Aorta (tissue), 5 donors: ENCODE data around the gene IL23A. TPM values are rescaled to one million over a fixed set of nuclear protein-coding genes. Genes with fewer than 3 reads are reported as not detected.
"Not testable (repeated sequence)": the region's sequence is repeated elsewhere in the genome, so short reads cannot be mapped to it uniquely, and the experiment has no call there.

Experiments used
- ATAC-seq: fragments of 200-7000 bp; cut with Tn5 transposase; one replicate; pipeline ENCODE4 v1.9.1; 2022; ENCODE audit warnings: moderate library complexity; ENCODE audit not compliant: low FRiP score
- DNase-seq, 2 donors: peaks; one replicate each; pipeline ENCODE4 v3.0.0-alpha.2; 2020
- H3K27ac ChIP-seq, 2 donors: one replicate each; pipeline ENCODE4 v1.5.1; 2013; ENCODE audit warnings: low read length in 2 of 2, mild to moderate bottlenecking in 2 of 2, moderate library complexity in 2 of 2, control low read depth in 1 of 2, inconsistent platforms in 1 of 2, low read depth in 1 of 2
- H3K27me3 ChIP-seq, 2 donors: one replicate each; pipeline ENCODE4 v1.6.1; 2013; ENCODE audit warnings: control low read depth in 1 of 2, low read length in 1 of 2, mild to moderate bottlenecking in 1 of 2, moderate library complexity in 1 of 2; ENCODE audit not compliant: insufficient read depth in 2 of 2, control insufficient read depth in 1 of 2
- H3K36me3 ChIP-seq, 2 donors: one replicate each; pipeline ENCODE4 v1.6.1; 2013; ENCODE audit warnings: control low read depth in 1 of 2, low read length in 1 of 2, mild to moderate bottlenecking in 1 of 2; ENCODE audit not compliant: insufficient read depth in 2 of 2, control insufficient read depth in 1 of 2
- H3K4me1 ChIP-seq, 2 donors: one replicate each; pipeline ENCODE4 v1.6.1; 2013; ENCODE audit warnings: low read length in 2 of 2, control low read depth in 1 of 2, mild to moderate bottlenecking in 1 of 2, moderate library complexity in 1 of 2; ENCODE audit not compliant: insufficient read depth in 2 of 2, control insufficient read depth in 1 of 2
- H3K4me3 ChIP-seq, 2 donors: one replicate each; pipeline ENCODE4 v1.5.1; 2013; ENCODE audit warnings: low read length in 2 of 2, control low read depth in 1 of 2, mild to moderate bottlenecking in 1 of 2
- H3K9me3 ChIP-seq: one replicate; pipeline ENCODE4 v1.6.1; 2013; ENCODE audit warnings: mild to moderate bottlenecking, low read length; ENCODE audit not compliant: control insufficient read depth
- WGBS, 2 donors: extraction: QIAGEN DNeasy Blood & Tissue Kit; methylation state at CpG; one replicate each; pipeline ENCODE4 v1.1.7; 2013; 5-methylcytosine and 5-hydroxymethylcytosine counted together
- intact Hi-C, 2 donors: fragments of 100-400 bp; cut with DNase I; formaldehyde crosslinking; loops; one replicate each; pipeline versions ENCODE4 v1.14.2 to v1.15.0; 2022
- polyA plus RNA-seq, 2 donors: library from polyadenylated mRNA; stranded (reverse); fragments of 200-250 nt; gene quantifications; one replicate each; pipeline ENCODE4 v1.2.3, GENCODE V29; 2013
- total RNA-seq, 2 donors: library from RNA; stranded (reverse); fragmentation: NEBNext Ultra II Directional; extraction: Animal tissue kit (Norgen Biotek cat#: 25700); gene quantifications; one replicate each; pipeline ENCODE4 v1.2.1, GENCODE V29; 2021
- donor health status: healthy with polysubstance abuse.
- donor health status: Bipolar disorder and iron deficiency.
- donor health status: DM: no; HTN: no; CAD: no.
- donor health status: DM: no; HTN: no; CAD: no.
- donor health status: DM: yes; HTN: yes; CAD: no.

The IL23A gene
- total and polyA plus RNA-seq, 4 donors, result 0.52 TPM; not detected in 3

DNA sequence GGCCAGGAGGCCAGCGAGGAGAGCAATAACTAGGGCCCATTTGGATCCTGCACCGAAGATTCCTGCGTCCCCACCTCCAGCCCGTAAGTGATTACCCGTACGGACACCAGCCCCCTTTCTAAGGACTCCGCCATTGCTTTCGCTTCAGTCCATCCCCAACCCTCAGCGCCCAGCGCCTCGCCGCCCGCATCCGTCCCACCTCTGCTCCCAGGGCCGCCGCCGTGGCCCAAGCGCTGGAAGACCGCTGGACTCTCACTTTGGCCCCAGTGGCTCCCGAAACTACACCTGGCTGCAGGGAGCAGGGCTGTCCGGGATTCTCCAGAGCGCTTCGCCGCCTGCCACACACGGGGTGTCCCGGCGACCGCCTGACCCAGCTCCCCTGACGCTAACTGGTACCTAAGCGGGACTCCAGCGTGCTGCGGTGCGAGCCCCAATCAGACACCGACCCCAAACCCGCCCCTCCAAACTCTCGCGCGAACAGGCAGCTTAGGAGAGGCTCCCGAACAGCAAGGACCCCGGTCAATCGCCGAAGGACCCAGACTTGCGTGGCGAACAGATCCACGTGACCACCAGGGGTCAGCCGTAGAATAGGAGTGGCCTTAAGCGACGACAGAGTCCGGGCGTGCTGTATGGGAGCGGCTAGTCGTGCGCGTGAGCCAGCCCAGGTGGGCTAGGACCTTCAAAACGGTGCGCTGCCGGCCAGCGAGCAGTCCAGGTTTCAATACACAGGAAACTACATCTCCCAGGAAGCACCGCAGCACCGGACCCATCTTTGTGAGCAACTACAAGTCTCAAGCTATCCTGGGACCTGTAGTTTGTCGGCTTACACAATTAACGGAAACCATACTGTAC, 22.8 kb upstream of the IL23A start, which contains the start of gene CNPY2:
Gene CNPY2, minus strand, starts transcription at position 367 of the 852 bp plus-strand sequence. CDS start 771 bp downstream, outside the sequence.
- Histone ChIP-seq H3K4me3 (peak within 1 kb of the TSS; percentile 53 to 63), H3K4me1 (no peaks in the 10 kb centered on the region), H3K27ac (peak within 1 kb of the TSS in 1 of 2 donors; percentile 30), H3K36me3 (peaks cover 0 to 2% of the 10 kb centered on the region in 2 donors), H3K9me3 (no peaks in the 10 kb centered on the region), H3K27me3 (no peaks in the 10 kb centered on the region)
- peak; percentile 98 for DNase-seq
- ATAC-seq, result peak; percentile 97
- 0 to 1% methylated on average over 62 of the region's 62 CpGs for WGBS, 2 donors
- intact Hi-C loops, result loop anchor here in 1 of 2 donors (2.0 to 10.0 kb wide), 2 partner anchors 15 to 149 kb away; partner anchors contain the start of genes CS and SPRYD4

- DNase-seq (no peak), ATAC-seq (no peak)
- H3K36me3 ChIP-seq, result peaks cover 2 to 4% of the 10 kb centered on the region in 2 donors
- 91 to 96% methylated on average over 3 of the region's 3 CpGs for WGBS, 2 donors
- no peaks in the 10 kb centered on the region for H3K9me3 ChIP-seq
- no peaks in the 10 kb centered on the region for H3K27me3 ChIP-seq
- H3K4me1 ChIP-seq, result no peaks in the 10 kb centered on the region
- intact Hi-C loops, result loop anchor here in 1 of 2 donors (10.0 kb wide), 1 partner anchor 147 kb away; the partner anchor contains the start of gene SPRYD4
- H3K27ac ChIP-seq, result no peak overlapping the region
- no peak overlapping the region for H3K4me3 ChIP-seq
Observed at GRCh38 chr12:56317675-56318074, 21.0 kb upstream of the IL23A start.

GRCh38 chr12:56321027-56321426, 17.7 kb upstream of the IL23A start:
- no peak for ATAC-seq
- intact Hi-C loops, result no loop called here
- Histone ChIP-seq H3K27me3 (no peaks in the 10 kb centered on the region), H3K9me3 (no peaks in the 10 kb centered on the region), H3K36me3 (peaks cover 10 to 14% of the 10 kb centered on the region in 2 donors), H3K27ac (no peak overlapping the region), H3K4me3 (no peak overlapping the region), H3K4me1 (no peaks in the 10 kb centered on the region)
- DNase-seq, result no peak
- WGBS, 2 donors, result 76 to 82% methylated on average over 2 of the region's 2 CpGs

GRCh38 chr12:56321610-56322009, 17.1 kb upstream of the IL23A start:
- H3K9me3 ChIP-seq, H3K27me3 ChIP-seq, DNase-seq, H3K4me1 ChIP-seq, H3K4me3 ChIP-seq, ATAC-seq, intact Hi-C loops, H3K27ac ChIP-seq: not testable (repeated sequence)
- peaks cover 10 to 16% of the 10 kb centered on the region in 2 donors for H3K36me3 ChIP-seq
- WGBS, 2 donors, result 90 to 95% methylated on average over 8 of the region's 8 CpGs

DNA sequence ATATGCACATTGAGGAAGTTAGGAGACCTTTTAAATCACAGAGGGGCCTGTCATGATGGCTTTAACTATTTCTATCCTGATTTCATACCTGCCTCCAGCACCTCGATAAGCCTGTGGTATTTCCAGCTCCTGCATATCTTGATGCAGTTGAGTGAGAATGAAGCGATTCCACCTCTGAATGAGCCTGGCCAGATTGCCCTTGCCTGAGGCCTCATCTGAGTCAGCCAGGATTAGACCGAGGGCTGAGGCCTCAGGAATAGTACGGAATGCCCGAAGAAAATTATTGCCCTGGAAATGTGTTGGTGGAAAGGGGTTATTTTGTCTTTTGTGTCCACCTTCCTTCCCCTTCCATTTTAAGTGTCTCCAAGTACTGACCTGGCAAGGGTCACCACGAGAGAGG, 14.5 kb upstream of the IL23A start:
- intact Hi-C loops, result no loop called here
- peaks cover 10 to 21% of the 10 kb centered on the region in 2 donors for H3K36me3 ChIP-seq
- no peak overlapping the region for H3K4me3 ChIP-seq
- H3K9me3 ChIP-seq, result no peaks in the 10 kb centered on the region
- 90 to 94% methylated on average over 6 of the region's 6 CpGs for WGBS, 2 donors
- H3K27ac ChIP-seq, result no peak overlapping the region
- H3K4me1 ChIP-seq, result no peaks in the 10 kb centered on the region
- no peaks in the 10 kb centered on the region for H3K27me3 ChIP-seq
- ATAC-seq (no peak), DNase-seq (no peak)

DNA sequence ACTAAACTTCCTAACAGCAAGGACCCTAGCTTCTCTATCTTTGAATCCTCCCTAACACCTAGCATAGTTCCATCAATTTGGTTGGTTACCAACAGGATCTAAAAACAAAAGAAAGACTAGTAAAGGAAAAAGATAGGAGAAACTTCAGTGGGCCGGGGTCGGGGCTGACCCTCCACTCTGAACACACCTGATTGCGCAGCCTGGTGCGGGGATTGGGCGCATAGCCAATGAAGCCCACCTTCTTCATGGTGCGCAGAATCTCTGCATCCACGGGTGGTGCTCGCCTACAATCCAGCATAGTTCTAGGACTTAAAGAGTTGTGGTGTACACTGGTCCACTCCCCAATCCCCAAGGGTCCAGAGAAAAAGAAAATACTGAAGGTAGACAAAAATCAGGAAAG, 12.6 kb upstream of the IL23A start:
- H3K27ac ChIP-seq, result no peak overlapping the region
- ATAC-seq (no peak), DNase-seq (no peak)
- H3K4me1 ChIP-seq, result no peaks in the 10 kb centered on the region
- peaks cover 10 to 19% of the 10 kb centered on the region in 2 donors for H3K36me3 ChIP-seq
- H3K9me3 ChIP-seq, result no peaks in the 10 kb centered on the region
- H3K27me3 ChIP-seq, result no peaks in the 10 kb centered on the region
- intact Hi-C loops, result no loop called here
- 92 to 95% methylated on average over 8 of the region's 8 CpGs for WGBS, 2 donors
- no peak overlapping the region for H3K4me3 ChIP-seq

DNA sequence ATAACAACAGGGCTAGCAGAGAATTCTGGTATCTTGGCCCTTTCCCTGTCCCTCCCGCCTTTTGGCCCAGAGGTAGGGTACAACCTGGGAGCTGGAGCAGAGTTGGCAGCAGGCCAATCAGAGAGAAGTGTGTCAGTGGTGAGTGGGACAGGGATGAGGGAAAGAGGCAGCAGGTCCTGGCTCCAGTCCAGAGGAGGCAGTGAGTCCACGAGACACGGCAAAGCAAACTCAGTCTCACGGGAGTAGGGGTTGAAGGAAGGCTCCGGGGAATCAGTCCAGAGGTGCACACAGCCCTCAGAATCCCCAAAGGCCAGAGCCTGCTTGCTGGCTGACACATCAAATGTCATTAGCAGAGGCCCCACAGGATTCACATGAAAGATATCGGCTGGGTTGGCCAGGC, 12.2 kb upstream of the IL23A start:
- no peaks in the 10 kb centered on the region for H3K9me3 ChIP-seq
- no peak for ATAC-seq
- no peak for DNase-seq
- WGBS, 2 donors, result 72 to 73% methylated on average over 6 of the region's 6 CpGs
- no peak overlapping the region for H3K27ac ChIP-seq
- H3K4me3 ChIP-seq, result no peak overlapping the region
- intact Hi-C loops, result no loop called here
- peaks cover 10 to 19% of the 10 kb centered on the region in 2 donors for H3K36me3 ChIP-seq
- no peaks in the 10 kb centered on the region for H3K27me3 ChIP-seq
- H3K4me1 ChIP-seq, result no peaks in the 10 kb centered on the region

- ATAC-seq, result no peak
- no peak overlapping the region for H3K27ac ChIP-seq
- H3K9me3 ChIP-seq, result no peaks in the 10 kb centered on the region
- H3K4me3 ChIP-seq, result no peak overlapping the region
- DNase-seq, result no peak
- H3K36me3 ChIP-seq, result peaks cover 0 to 6% of the 10 kb centered on the region in 2 donors
- WGBS, 2 donors, result 93 to 94% methylated on average over 7 of the region's 7 CpGs
- H3K4me1 ChIP-seq, result no peaks in the 10 kb centered on the region
- intact Hi-C loops, result no loop called here
- no peaks in the 10 kb centered on the region for H3K27me3 ChIP-seq
Observed at GRCh38 chr12:56330936-56331490, 7.7 kb upstream of the IL23A start.
